Measurements from ENCODE around the gene OR8H2. TPM values are rescaled to one million over a fixed set of nuclear protein-coding genes. Genes with fewer than 3 reads are reported as not detected.
A peak's percentile ranks its signal among the peaks of the same experiment; 100 is the strongest.
"Not testable (repeated sequence)": the region's sequence is repeated elsewhere in the genome, so short reads cannot be mapped to it uniquely, and the experiment has no call there.

The OR8H2 gene, protein sequence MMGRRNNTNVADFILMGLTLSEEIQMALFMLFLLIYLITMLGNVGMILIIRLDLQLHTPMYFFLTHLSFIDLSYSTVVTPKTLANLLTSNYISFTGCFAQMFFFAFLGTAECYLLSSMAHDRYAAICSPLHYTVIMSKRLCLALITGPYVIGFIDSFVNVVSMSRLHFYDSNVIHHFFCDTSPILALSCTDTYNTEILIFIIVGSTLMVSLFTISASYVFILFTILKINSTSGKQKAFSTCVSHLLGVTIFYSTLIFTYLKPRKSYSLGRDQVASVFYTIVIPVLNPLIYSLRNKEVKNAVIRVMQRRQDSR
- total RNA-seq, result not detected
- polyA plus RNA-seq (2013, experiment 1 of 2), result not detected
- not detected for polyA plus RNA-seq (2013, experiment 2 of 2)
- long read RNA-seq, experiment 1, result 0 reads
- long read RNA-seq, experiment 2, result 0 reads
- long read RNA-seq, experiment 3, result 0 reads
- long read RNA-seq, experiment 4, result 0 reads

DNA sequence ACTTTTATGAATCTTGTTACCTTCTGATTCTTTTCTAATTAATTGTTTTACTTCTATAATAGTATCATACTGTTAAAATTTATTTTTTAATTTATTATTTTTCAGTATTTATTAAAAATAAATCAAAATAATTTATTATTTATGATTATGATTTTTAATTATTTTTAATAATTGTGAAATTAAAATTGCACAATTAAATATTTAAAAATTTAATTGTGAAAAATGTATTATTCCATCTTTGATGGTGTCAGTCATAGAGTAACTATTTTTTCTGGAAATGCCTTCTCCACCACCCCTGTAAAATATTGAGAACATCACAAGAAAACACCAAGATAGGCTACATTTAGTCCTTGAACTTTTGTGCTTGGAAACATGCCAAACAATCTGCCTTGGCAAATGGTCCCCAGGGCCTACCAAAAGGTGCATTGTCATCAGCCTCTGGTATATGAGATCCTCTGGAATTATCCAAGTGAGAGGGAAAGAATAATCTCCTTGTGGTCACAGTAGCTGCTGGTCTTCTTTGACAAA is at the start of gene OR8H2:
Gene OR8H2, plus strand, starts transcription at position 478 of the 528 bp plus-strand sequence. CDS start 1,356 bp downstream, outside the sequence.
- Histone ChIP-seq H3K27ac (ENCODE audit: low read depth, low read length) (no peak within 1 kb of the TSS), H3K36me3 (ENCODE audit: control insufficient read depth, insufficient read depth, low read length) (no peaks in the 10 kb centered on the region), H3K27me3 (ENCODE audit: control insufficient read depth, insufficient read depth, low read length, poor library complexity, severe bottlenecking) (no peaks in the 10 kb centered on the region), H3K4me1 (ENCODE audit: control insufficient read depth, insufficient read depth, low read length) (no peaks in the 10 kb centered on the region), H3K9ac (ENCODE audit: extremely low read depth, low read length, poor library complexity, severe bottlenecking) (no peak within 1 kb of the TSS), H3K4me3 (ENCODE audit: low read length) (no peak within 1 kb of the TSS), H3K9me3 (ENCODE audit: control insufficient read depth, low read length) (no peaks in the 10 kb centered on the region)
- no peaks in the 10 kb centered on the region for H3K4me1 Mint-ChIP-seq
- no peaks in the 10 kb centered on the region for H3K27me3 Mint-ChIP-seq (ENCODE audit: insufficient read depth)
- H3K27ac Mint-ChIP-seq, result no peak within 1 kb of the TSS
- TF ChIP-seq, protein P1, sequence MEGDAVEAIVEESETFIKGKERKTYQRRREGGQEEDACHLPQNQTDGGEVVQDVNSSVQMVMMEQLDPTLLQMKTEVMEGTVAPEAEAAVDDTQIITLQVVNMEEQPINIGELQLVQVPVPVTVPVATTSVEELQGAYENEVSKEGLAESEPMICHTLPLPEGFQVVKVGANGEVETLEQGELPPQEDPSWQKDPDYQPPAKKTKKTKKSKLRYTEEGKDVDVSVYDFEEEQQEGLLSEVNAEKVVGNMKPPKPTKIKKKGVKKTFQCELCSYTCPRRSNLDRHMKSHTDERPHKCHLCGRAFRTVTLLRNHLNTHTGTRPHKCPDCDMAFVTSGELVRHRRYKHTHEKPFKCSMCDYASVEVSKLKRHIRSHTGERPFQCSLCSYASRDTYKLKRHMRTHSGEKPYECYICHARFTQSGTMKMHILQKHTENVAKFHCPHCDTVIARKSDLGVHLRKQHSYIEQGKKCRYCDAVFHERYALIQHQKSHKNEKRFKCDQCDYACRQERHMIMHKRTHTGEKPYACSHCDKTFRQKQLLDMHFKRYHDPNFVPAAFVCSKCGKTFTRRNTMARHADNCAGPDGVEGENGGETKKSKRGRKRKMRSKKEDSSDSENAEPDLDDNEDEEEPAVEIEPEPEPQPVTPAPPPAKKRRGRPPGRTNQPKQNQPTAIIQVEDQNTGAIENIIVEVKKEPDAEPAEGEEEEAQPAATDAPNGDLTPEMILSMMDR (conservative IDR thresholded peaks at IDR 0.05), result no peak
- H3K36me3 Mint-ChIP-seq (ENCODE audit: low read depth), result no peaks in the 10 kb centered on the region
- peaks cover 4% of the 10 kb centered on the region for H3K9me3 Mint-ChIP-seq
- H3K4me3 Mint-ChIP-seq, result no peak within 1 kb of the TSS
- DNase-seq, result no peak

DNA sequence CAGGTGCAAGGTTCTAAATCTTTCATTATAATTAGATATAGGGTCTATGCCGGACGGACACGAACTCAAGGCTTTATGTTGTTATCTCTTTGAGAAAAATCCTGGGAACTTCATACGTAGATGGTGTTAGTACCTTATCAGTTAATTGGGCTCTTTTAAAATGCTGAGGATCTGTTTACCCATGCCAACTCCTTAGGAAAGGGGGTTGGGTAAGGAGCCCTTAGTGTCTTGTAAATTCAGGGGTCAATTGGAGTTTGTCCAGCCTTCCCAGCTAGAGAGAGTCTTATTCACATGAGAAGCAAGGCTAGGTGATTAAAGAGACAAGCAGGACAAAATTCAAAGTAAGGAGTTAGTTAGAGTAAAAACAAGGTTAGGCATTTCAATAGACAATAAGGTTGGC is 47.1 kb upstream of the OR8H2 start:
- H3K9me3 ChIP-seq (ENCODE audit: control insufficient read depth, low read length), result peaks cover 14% of the 10 kb centered on the region
- not testable (repeated sequence) for H3K27ac ChIP-seq (ENCODE audit: low read depth, low read length); DNase-seq; H3K27me3 ChIP-seq (ENCODE audit: control insufficient read depth, insufficient read depth, low read length, poor library complexity, severe bottlenecking); H3K27me3 Mint-ChIP-seq (ENCODE audit: insufficient read depth); H3K4me1 ChIP-seq (ENCODE audit: control insufficient read depth, insufficient read depth, low read length); H3K36me3 Mint-ChIP-seq (ENCODE audit: low read depth); H3K9ac ChIP-seq (ENCODE audit: extremely low read depth, low read length, poor library complexity, severe bottlenecking); H3K36me3 ChIP-seq (ENCODE audit: control insufficient read depth, insufficient read depth, low read length)
- Mint-ChIP-seq H3K9me3 (peaks cover 17% of the 10 kb centered on the region), H3K4me3 (peak overlapping the region; percentile 0), H3K27ac (peak overlapping the region; percentile 37), H3K4me1 (peaks cover 39% of the 10 kb centered on the region)
- 22% methylated on average over 4 of the region's 4 CpGs; no CpG with 5 or more reads in 1 of the 2 experiments for WGBS, 2 experiments (ENCODE audit: insufficient coverage in 1 of 2, insufficient read length in 1 of 2)
- H3K4me3 ChIP-seq (ENCODE audit: low read length), result peak overlapping the region; percentile 55

DNA sequence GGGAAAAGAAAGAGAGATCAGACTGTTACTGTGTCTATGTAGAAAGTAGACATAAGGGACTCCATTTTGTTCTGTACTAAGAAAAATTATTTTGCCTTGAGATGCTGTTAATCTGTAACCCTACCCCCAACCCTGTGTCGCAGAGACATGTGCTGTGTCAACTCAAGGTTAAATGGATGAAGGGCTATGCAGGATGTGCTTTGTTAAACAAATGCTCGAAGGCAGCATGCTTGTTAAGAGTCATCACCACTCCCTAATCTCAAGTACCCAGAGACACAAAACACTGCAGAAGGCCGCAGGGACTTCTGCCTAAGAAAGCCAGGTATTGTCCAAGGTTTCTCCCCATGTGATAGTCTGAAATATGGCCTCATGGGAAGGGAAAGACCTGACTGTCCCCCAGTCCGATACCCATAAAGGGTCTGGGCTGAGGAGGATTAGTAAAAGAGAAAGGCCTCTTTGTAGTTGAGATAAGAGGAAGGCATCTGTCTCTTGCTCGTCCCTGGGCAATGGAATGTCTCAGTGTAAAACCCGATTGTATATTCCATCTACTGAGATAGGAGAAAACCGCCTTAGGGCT is 45.7 kb upstream of the OR8H2 start:
- H3K27ac ChIP-seq (ENCODE audit: low read depth, low read length); H3K4me3 ChIP-seq (ENCODE audit: low read length); H3K27me3 ChIP-seq (ENCODE audit: control insufficient read depth, insufficient read depth, low read length, poor library complexity, severe bottlenecking); H3K9me3 ChIP-seq (ENCODE audit: control insufficient read depth, low read length); H3K36me3 Mint-ChIP-seq (ENCODE audit: low read depth); H3K36me3 ChIP-seq (ENCODE audit: control insufficient read depth, insufficient read depth, low read length); H3K4me3 Mint-ChIP-seq; H3K4me1 ChIP-seq (ENCODE audit: control insufficient read depth, insufficient read depth, low read length); H3K27me3 Mint-ChIP-seq (ENCODE audit: insufficient read depth): not testable (repeated sequence)
- peak overlapping the region; percentile 38 for H3K9ac ChIP-seq (ENCODE audit: extremely low read depth, low read length, poor library complexity, severe bottlenecking)
- Mint-ChIP-seq H3K9me3 (peaks cover 17% of the 10 kb centered on the region), H3K4me1 (peaks cover 39% of the 10 kb centered on the region), H3K27ac (peak overlapping the region; percentile 83)
- peak; percentile 63 for DNase-seq
- WGBS, 2 experiments (ENCODE audit: insufficient coverage in 1 of 2, insufficient read length in 1 of 2), result 23% methylated on average over 4 of the region's 7 CpGs; no CpG with 5 or more reads in 1 of the 2 experiments

DNA sequence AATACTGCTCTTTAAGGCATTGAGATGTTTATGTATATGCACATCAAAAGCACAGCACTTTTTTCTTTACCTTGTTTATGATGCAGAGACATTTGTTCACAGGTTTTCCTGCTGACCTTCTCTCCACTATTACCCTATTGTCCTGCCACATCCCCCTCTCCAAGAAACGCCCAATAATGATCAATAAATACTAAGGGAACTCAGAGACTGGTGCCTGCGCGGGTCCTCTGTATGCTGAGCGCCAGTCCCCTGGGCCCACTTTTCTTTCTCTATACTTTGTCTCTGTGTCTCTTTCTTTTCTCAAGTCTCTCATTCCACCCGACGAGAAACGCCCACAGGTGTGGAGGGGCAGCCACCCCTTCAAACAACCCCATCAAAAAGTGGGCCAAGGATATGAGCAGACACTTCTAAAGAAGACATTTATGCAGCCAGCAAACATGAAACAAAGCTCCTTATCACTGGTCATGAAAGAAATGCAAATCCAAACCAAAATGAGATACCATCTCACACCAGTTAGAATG is 45.2 kb upstream of the OR8H2 start:
- H3K4me1 Mint-ChIP-seq, result peaks cover 39% of the 10 kb centered on the region
- not testable (repeated sequence) for H3K4me1 ChIP-seq (ENCODE audit: control insufficient read depth, insufficient read depth, low read length); H3K9me3 ChIP-seq (ENCODE audit: control insufficient read depth, low read length); DNase-seq; H3K4me3 ChIP-seq (ENCODE audit: low read length); H3K27ac ChIP-seq (ENCODE audit: low read depth, low read length); H3K27me3 Mint-ChIP-seq (ENCODE audit: insufficient read depth); H3K4me3 Mint-ChIP-seq; H3K27me3 ChIP-seq (ENCODE audit: control insufficient read depth, insufficient read depth, low read length, poor library complexity, severe bottlenecking); H3K36me3 ChIP-seq (ENCODE audit: control insufficient read depth, insufficient read depth, low read length); H3K36me3 Mint-ChIP-seq (ENCODE audit: low read depth)
- peaks cover 17% of the 10 kb centered on the region for H3K9me3 Mint-ChIP-seq
- 55% methylated on average over 4 to 7 of the region's 7 CpGs for WGBS, 2 experiments (ENCODE audit: insufficient coverage in 1 of 2, insufficient read length in 1 of 2)
- peak overlapping the region; percentile 24 for H3K9ac ChIP-seq (ENCODE audit: extremely low read depth, low read length, poor library complexity, severe bottlenecking)
- peak overlapping the region; percentile 83 for H3K27ac Mint-ChIP-seq
